GM10266 (cell line): ENCODE results near the gene DNPH1.

Experiments used
- DNase-seq: peaks from one replicate; pipeline ENCODE4 v3.0.0; 2012; ENCODE audit errors: extremely low spot score
- CTCF ChIP-seq: IDR thresholded peaks from 2 replicates; pipeline ENCODE4 v1.5.1; 2012; ENCODE audit warnings: mild to moderate bottlenecking, low read depth; ENCODE audit not compliant: control insufficient read depth, insufficient read depth; ENCODE audit errors: missing control alignments

The DNPH1 gene

DNA sequence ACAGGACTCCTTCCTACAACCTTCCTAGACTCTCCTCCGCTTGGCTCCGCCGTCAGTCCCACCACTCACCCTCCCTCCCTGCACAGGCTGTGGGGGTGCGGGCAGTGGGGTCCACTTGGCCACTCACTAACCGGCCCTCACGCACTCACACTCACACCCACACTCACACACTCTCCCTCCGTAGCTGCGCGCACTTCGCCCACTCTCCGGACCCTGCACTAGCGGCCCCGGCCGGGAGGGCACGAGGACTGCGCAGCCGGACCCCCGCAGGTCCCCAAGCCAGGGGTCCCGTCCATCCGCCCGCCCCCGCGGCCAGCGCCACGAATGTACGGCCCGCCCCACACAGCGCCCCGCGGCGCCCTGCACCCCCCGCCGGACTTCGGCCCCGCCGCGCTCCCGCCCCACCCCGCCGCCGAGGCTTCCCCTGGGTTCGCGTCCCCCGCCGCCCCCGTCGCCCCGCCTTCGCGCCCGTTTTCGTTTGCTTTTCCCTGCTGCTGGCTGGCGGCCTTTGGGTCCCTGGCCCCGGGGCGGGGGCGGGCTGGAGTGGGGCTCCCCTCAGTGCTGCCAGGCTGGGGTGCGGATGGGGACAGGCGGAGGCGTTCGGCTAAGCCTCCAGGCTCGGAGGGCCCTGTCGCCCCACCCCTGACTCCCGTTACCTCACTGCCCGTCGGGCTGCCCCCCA lies 45.8 kb upstream of the DNPH1 start:
- DNase-seq = peak; percentile 77
- no peak for TF ChIP-seq CTCF

- DNase-seq = no peak
These were observed 45.0 kb upstream of the DNPH1 start for GRCh38 chr6:43274127-43274915.

DNA sequence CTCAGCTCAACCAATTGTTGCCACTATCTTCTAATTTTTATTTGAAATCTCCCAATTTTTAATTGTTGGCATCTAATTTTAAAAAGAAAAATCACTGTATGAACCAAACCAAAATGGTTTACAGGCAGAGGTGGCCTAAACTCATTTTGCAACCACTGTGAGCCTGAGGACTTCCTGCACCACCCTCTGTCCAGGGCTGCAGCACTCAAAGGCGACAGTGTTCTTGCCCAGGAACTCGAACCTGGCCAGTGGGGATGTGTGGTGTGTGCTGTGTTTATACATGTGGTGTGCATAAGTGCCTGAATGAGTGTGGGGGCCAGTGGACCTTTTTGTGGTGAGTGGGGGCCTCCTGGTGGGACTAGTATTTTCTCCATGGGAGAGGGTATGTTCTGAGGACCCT lies 44.4 kb upstream of the DNPH1 start:
- TF ChIP-seq CTCF = no peak

More at GRCh38 chr6:43274127-43274915, 45.0 kb upstream of the DNPH1 start:
- no peak for TF ChIP-seq CTCF

DNA sequence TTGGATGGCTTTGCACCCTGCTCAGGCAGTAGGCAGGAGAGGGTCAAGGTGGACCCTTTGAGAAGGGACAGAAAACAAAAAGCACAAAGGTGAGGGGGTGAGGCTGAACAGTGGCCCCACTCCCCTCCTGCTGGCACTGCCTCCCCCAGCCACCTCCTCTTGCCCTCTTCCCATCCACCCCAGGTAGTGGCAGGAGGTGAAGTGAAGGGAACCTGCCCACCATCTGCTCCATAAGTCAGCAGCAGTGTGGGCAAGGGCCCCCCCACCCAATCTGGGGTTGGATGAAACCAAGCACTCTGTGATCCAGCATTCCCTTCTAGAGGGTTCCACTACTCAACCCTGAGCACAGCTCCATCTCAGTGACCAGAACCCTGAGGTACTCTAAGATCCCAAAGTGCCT lies 42.7 kb upstream of the DNPH1 start:
- no peak for TF ChIP-seq CTCF
- no peak for DNase-seq

More for the DNA sequence above, 44.4 kb upstream of the DNPH1 start:
- no peak for DNase-seq

- TF ChIP-seq CTCF = no peak
- no peak for DNase-seq
These were observed 42.0 kb upstream of the DNPH1 start for GRCh38 chr6:43271103-43271815.

GRCh38 chr6:43269273-43270007 lies 40.2 kb upstream of the DNPH1 start:
- no peak for TF ChIP-seq CTCF
- DNase-seq = no peak
